ENCODE results near the gene MYCBP2.

DNA sequence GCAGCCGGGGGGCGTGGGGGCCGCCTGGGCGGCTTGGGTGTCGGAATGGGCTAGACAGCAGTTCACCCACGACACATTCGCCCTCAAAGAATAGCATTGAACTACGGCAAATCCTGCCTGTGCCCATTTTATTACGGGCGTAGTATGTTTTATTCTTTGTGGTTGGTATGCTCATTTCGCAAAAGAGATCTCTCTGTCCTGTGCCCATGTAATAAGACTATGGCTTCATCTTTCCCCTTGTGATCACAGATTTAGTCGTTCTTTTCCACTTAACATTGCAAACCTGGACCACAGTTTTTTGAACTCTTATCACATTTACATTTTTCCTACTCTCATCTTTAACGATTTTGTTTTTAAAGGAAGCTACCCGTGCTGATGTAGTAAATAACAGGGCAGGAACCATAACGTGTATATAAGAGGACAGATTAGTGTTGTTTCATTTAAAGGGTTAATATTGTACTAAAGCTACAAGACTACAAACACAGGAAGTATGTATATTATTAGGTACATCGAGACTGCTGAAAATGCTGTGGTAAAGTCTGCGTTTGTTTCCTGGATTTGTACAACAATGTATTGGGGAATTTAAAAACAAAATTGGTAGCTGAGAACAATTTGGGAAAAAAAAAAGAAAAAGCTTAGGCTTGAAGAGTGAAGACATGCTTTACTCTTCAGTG, 3.2 kb upstream of the MYCBP2 start:
- TF ChIP-seq CTCF (conservative IDR thresholded peaks at IDR 0.05 in 1 of 2, IDR thresholded peaks at IDR 0.05 in 1 of 2; ENCODE audit: extremely low read depth in 1 of 2, insufficient read depth in 1 of 2, low read depth in 1 of 2, low read length in 2 of 2): no peak
- no peak for TF ChIP-seq EZH2 (IDR thresholded peaks at IDR 0.05; ENCODE audit: borderline replicate concordance, low read length)
